GM13977 (cell line): ENCODE data around the gene TBC1D10A.

Experiments
- DNase-seq: peaks from one replicate; pipeline ENCODE4 v3.0.0; 2012; ENCODE audit warnings: low spot score
- in situ Hi-C: fragments of 300-500 bp; cut with MboI; formaldehyde crosslinking; loops from one replicate; pipeline ENCODE4 v1.12.0; 2022; ENCODE audit warnings: low sequenced_read_pairs, low pct_unique_long_range_greater_than_20kb, mixed read lengths, inconsistent platforms; ENCODE audit not compliant: unreplicated experiment
- TF ChIP-seq, protein P1 (sequence below): IDR thresholded peaks from 2 replicates; pipeline ENCODE4 v1.5.1; 2012; ENCODE audit warnings: mild to moderate bottlenecking, control low read depth; ENCODE audit not compliant: insufficient read depth; ENCODE audit errors: extremely low read depth, missing control alignments

TBC1D10A gene

DNA sequence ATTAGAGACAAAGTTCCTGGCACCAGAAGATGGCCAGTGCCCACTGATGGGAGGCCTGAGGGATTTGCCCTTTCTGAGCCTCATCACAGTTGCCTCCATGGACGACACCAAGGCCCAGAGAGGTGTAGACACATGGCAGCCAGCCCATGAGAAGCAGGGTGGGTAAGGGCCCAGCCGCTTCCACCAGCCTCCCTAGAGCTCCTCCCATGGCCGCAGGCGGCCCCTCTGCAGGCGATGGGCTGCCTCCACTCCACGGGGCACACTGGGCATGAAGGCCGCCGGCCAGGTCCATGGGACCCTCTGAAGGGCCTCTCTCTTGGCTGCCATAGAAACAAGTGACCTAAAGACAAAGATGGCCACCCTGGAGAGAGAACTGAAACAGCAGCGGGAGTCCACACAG, 44.6 kb upstream of the TBC1D10A start:
- DNase-seq: no peak
- in situ Hi-C loops: no loop called here
- TF ChIP-seq, protein P1, sequence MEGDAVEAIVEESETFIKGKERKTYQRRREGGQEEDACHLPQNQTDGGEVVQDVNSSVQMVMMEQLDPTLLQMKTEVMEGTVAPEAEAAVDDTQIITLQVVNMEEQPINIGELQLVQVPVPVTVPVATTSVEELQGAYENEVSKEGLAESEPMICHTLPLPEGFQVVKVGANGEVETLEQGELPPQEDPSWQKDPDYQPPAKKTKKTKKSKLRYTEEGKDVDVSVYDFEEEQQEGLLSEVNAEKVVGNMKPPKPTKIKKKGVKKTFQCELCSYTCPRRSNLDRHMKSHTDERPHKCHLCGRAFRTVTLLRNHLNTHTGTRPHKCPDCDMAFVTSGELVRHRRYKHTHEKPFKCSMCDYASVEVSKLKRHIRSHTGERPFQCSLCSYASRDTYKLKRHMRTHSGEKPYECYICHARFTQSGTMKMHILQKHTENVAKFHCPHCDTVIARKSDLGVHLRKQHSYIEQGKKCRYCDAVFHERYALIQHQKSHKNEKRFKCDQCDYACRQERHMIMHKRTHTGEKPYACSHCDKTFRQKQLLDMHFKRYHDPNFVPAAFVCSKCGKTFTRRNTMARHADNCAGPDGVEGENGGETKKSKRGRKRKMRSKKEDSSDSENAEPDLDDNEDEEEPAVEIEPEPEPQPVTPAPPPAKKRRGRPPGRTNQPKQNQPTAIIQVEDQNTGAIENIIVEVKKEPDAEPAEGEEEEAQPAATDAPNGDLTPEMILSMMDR: no peak

DNA sequence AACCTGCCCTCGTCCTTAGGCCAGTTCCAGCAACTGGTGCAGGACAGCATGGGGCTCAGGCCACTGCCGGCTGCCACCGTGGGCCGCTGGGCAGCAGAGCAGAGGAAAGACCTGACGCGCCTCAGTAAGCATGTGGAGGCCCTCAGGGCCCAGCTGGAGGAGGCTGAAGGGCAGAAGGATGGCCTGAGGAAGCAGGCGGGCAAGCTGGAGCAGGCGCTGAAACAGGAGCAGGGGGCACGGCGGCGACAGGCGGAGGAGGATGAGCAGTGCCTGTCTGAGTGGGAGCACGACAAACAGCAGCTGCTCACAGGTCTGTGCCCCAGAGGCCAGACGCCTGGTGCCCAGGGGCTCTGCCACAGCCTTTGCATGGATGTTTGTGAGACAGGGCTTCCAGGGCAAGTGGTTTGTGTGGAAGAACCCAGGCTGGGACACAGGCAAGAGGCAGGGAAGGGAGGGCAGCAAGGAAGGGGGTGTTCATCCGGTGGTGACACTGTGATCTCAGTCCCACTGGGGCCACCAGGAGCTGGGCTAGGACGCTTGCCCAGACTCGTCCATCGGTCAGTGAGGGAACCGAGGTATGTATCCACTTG, 44.0 kb upstream of the TBC1D10A start:
- DNase-seq: no peak
- TF ChIP-seq, protein P1: no peak
- in situ Hi-C loops: no loop called here

DNA sequence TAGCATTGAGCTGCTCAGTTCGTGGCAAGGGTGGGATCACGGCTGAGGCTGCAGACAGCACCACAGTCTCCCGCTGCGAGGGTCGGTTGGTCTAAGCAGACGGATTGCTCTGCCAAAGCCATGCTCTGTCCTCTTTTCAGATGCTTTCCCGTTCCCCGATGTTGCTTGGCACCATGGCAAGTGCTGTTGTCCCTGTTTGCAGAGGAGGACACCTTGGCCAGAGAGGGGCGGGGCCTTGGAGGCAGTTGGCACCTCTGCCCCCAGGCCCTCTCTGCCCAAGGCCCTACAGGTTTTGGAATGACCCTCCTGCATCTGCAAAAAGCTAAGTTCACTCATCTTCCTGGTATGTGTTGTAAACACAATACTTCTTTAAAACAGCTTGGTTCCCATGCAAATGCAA, 41.7 kb upstream of the TBC1D10A start:
- TF ChIP-seq, protein P1: no peak
- in situ Hi-C loops: no loop called here
- DNase-seq: no peak

DNA sequence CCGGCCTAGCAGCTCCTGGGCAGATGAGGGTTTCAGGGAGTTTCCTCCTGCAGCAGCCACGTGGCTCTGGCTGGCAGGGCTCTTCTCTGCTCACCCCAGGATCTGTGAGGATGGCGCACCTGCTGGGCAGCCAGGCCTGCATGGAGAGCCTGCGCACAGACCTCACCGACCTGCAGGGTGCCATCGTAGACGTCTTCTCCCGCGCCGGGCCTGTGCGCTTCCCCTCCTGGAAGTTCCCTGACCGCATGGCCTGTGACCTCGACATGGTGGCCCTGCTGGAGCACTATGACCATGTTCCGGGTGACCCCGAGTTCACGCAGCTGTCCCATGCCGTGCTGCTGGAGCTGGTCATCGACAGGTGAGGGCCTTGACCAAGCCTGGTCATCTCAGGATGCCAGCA, 39.1 kb upstream of the TBC1D10A start:
- TF ChIP-seq, protein P1: no peak
- DNase-seq: no peak
- in situ Hi-C loops: no loop called here

DNA sequence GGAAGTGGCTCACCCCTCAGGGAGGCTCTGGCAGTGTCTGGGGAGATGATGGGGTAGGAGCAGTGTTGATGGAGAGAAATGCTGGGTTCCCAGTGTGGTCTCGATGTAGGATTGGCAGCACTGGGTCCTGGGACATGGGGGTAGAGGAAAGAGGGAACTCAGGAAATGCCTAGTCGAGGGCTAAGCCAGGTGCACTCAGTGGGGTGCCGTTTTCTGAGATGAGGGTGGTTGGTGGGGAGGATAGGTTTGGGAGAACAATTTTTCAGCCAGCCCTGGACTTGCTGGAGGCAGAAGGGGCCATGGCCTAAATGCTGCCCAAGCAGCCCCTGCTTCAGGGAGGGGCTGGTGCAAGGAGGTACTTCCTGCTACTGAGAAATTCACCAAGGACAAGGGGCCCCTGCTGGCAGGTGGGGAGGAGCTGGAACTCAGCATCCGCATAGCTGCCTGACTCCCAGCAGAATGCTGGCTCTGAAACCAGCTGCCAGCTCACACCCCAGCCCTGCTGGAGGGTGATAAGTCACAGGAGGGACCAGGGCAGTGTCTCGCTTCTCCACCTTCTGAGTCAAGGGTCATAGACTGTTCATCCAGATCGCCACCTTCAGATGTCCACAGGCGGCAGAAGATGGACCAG, 36.0 kb upstream of the TBC1D10A start:
- in situ Hi-C loops: no loop called here
- TF ChIP-seq, protein P1: no peak
- no peak for DNase-seq

DNA sequence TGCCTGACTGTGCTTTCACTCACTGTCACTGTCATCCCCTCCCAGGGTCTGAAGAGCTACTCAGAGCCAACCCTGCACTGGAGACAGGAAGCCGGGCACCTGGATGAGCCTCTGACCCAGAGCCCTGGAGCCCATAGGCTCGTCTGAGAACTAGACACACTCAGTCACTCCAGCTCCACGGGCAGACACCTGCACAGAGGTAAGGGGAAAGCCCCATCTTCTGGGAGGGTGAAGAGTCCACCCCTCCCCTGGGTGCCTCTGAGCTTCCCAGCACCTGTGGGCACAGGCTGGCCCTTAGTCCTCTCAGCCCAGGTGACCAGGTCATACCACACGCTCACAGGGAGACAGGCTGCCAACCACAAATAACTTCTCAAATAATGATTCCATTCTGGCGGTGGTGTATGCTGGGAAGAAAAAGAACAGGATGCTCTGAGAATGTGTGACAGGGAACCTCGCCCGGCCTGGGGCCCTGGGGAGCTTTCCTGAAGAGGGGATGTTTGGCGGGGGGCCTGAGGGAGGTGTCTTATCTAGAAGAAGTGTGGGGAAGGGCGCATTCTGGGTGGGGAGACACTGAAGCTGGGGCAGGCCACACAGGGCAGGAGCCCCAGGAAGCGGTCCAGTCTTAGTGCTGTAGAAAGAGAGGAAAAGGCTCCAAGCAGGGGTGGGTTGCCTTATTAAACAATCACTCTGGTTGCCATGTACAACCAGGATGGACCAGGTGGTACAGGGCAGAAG, 35.3 kb upstream of the TBC1D10A start:
- in situ Hi-C loops: no loop called here
- DNase-seq: no peak
- TF ChIP-seq, protein P1: no peak
